HepG2 (cell line): ENCODE measurements around the gene SSPN. TPM values are rescaled to one million over a fixed set of nuclear protein-coding genes. Genes with fewer than 3 reads are reported as not detected.
A peak's percentile ranks its signal among the peaks of the same experiment; 100 is the strongest.

Experiments
- BORCS8-MEF2B ChIP-seq: sonication (generic); formaldehyde crosslinking; IDR thresholded peaks from 2 replicates; pipeline ENCODE4 v1.8.0; 2022; ENCODE audit warnings: mild to moderate bottlenecking, missing genetic modification reagents
- FOXK2 ChIP-seq: fragments of 450-650 bp; IDR thresholded peaks from 2 replicates; pipeline ENCODE4 v1.6.1; 2016
- HDAC2 ChIP-seq: sonication (generic); formaldehyde crosslinking; IDR thresholded peaks from 2 replicates; pipeline ENCODE4 v1.4.0; 2020; ENCODE audit warnings: missing genetic modification reagents
- HNF4A ChIP-seq: sonication (generic); formaldehyde crosslinking; IDR thresholded peaks from 2 replicates; pipeline ENCODE4 v1.4.0; 2020; ENCODE audit warnings: missing genetic modification reagents
- NR2F1 ChIP-seq, 2 experiments: fragments of 450-650 bp in 1 of 2; formaldehyde crosslinking in 1 of 2; IDR thresholded peaks; 2 replicates each; pipeline versions ENCODE4 v1.5.0 to v1.6.1; 2016 to 2020; ENCODE audit warnings: mild to moderate bottlenecking in 1 of 2, missing compliant biosample characterization in 1 of 2, missing genetic modification reagents in 1 of 2, moderate library complexity in 1 of 2
- NR2F6 ChIP-seq, 2 experiments: IDR thresholded peaks; 2 replicates each; pipeline ENCODE4 v1.6.1; 2016; ENCODE audit warnings: antibody characterized with exemption in 1 of 2, mild to moderate bottlenecking in 1 of 2
- SETDB1 ChIP-seq: sonication (generic); formaldehyde crosslinking; IDR thresholded peaks from 2 replicates; pipeline ENCODE4 v1.5.1; 2020; ENCODE audit warnings: missing genetic modification reagents, mild to moderate bottlenecking, borderline replicate concordance
- SMAD9 ChIP-seq: sonication (generic); formaldehyde crosslinking; IDR thresholded peaks from 2 replicates; pipeline ENCODE4 v1.5.1; 2020; ENCODE audit warnings: mild to moderate bottlenecking, missing genetic modification reagents
- SOX13 ChIP-seq, 3 experiments: fragments of 450-650 bp in 1 of 3; sonication (generic) in 1 of 3; formaldehyde crosslinking in 1 of 3; IDR thresholded peaks in 2 of 3; conservative IDR thresholded peaks in 1 of 3; 2 replicates each; pipeline versions ENCODE4 v1.5.0 to v1.6.1; 2016 to 2020; ENCODE audit warnings: antibody characterized with exemption in 1 of 3, mild to moderate bottlenecking in 1 of 3, missing compliant biosample characterization in 1 of 3, missing genetic modification reagents in 1 of 3, moderate library complexity in 1 of 3
- TCF12 ChIP-seq, 2 experiments: fragments of 450-650 bp in 1 of 2; sonication (generic) in 1 of 2; formaldehyde crosslinking in 1 of 2; IDR thresholded peaks; 2 replicates each; pipeline versions ENCODE4 v1.6.1 to v1.8.0; 2017 to 2022; ENCODE audit warnings: antibody characterized with exemption in 1 of 2, mild to moderate bottlenecking in 1 of 2, missing genetic modification reagents in 1 of 2, moderate library complexity in 1 of 2
- ZBTB1 ChIP-seq: sonication (generic); formaldehyde crosslinking; IDR thresholded peaks from 2 replicates; pipeline ENCODE4 v1.4.0; 2020; ENCODE audit warnings: missing genetic modification reagents, borderline replicate concordance
- ZBTB7B ChIP-seq: sonication (generic); formaldehyde crosslinking; IDR thresholded peaks from 2 replicates; pipeline ENCODE4 v1.4.0; 2020; ENCODE audit warnings: missing genetic modification reagents
- ZKSCAN8 ChIP-seq: IDR thresholded peaks from 2 replicates; pipeline ENCODE4 v1.6.1; 2016; ENCODE audit warnings: borderline replicate concordance, missing genetic modification reagents, missing compliant biosample characterization
- ZMYM4 ChIP-seq: sonication (generic); formaldehyde crosslinking; IDR thresholded peaks from 2 replicates; pipeline ENCODE4 v1.8.1; 2023; ENCODE audit warnings: mild to moderate bottlenecking, missing genetic modification reagents
- ZNF326 ChIP-seq: sonication (generic); formaldehyde crosslinking; IDR thresholded peaks from 2 replicates; pipeline ENCODE4 v1.4.0; 2020; ENCODE audit warnings: missing genetic modification reagents, borderline replicate concordance
- ZNF567 ChIP-seq: sonication (generic); formaldehyde crosslinking; IDR thresholded peaks from 2 replicates; pipeline ENCODE4 v1.8.1; 2023; ENCODE audit warnings: mild to moderate bottlenecking, missing genetic modification reagents, borderline replicate concordance
- ZNF780A ChIP-seq: sonication (generic); formaldehyde crosslinking; IDR thresholded peaks from 2 replicates; pipeline ENCODE4 v1.8.0; 2022; ENCODE audit warnings: mild to moderate bottlenecking, missing genetic modification reagents, moderate library complexity
- polyA plus RNA-seq, 8 experiments: library from polyadenylated mRNA; depleted of rRNA in 3 of 8; stranded (reverse) in 7 of 8; unstranded in 1 of 8; fragments of >200 nt; fragmentation: Illumina TruSeq in 4 of 8; extraction: Trizol in 4 of 8; gene quantifications; 2 replicates each; pipeline versions ENCODE4 v1.2.1 to v1.2.3, GENCODE V29; 2011 to 2016; ENCODE audit warnings: low read depth in 4 of 8, missing spikeins in 1 of 8, mixed read lengths in 1 of 8; ENCODE audit not compliant: insufficient read depth in 1 of 8
- total RNA-seq, 5 experiments: library from RNA; depleted of rRNA; stranded (reverse); fragments of >200 nt; fragmentation: Illumina TruSeq; extraction: Trizol; gene quantifications; 2 replicates each; pipeline ENCODE4 v1.2.3, GENCODE V29; 2016; ENCODE audit warnings: low read depth in 1 of 5
- TF ChIP-seq, protein P1 (sequence below): sonication (generic); formaldehyde crosslinking; IDR thresholded peaks from 2 replicates; pipeline ENCODE4 v1.4.0; 2020; ENCODE audit warnings: missing genetic modification reagents
- TF ChIP-seq, protein P2 (sequence below): IDR thresholded peaks from 2 replicates; pipeline ENCODE4 v1.6.1; 2018; ENCODE audit warnings: missing genetic modification reagents
- TF ChIP-seq, protein P3 (sequence below): sonication (generic); formaldehyde crosslinking; IDR thresholded peaks from 2 replicates; pipeline ENCODE4 v1.5.0; 2020; ENCODE audit warnings: missing genetic modification reagents

SSPN gene
- total and polyA plus RNA-seq, 2 of the 13 experiments (the other 11 are each of a cell fraction or from before 2014, with no cell fraction given) = not detected

DNA sequence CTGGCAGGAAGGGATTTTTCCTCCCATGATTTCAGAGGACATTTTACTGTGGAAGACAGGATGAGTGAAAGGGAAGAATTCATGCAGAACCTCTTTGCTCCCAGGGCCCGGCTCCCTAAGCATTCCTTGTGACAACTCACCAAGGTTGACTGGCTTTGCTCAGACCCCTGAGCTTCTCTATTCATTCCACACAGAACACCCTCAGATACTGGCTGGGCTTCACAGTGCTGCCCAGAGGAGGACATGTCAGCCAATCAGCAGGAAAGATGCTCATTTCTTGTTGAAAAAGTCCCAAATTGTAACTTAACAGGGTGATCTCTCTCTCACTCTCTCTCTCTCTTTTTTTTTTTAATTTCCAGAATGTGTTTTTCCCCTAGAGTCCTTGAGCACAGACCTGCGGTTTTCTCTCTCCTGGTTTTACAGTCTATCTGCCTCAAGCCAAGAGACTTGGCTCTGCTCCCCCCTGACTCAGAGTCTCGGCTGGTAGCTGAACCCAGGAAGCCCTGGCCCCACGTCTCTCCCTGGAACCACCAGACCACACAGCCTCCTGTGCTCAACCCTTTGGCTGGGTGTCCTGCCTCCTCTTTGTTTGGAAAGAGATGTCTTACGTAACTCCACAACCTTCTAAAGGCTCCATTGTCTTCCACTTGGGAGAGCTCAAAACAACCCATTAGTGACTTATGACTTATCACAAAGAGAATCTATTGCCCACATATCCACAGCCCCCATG, 43.9 kb downstream of the SSPN start (continued):
- TF ChIP-seq, protein P1, sequence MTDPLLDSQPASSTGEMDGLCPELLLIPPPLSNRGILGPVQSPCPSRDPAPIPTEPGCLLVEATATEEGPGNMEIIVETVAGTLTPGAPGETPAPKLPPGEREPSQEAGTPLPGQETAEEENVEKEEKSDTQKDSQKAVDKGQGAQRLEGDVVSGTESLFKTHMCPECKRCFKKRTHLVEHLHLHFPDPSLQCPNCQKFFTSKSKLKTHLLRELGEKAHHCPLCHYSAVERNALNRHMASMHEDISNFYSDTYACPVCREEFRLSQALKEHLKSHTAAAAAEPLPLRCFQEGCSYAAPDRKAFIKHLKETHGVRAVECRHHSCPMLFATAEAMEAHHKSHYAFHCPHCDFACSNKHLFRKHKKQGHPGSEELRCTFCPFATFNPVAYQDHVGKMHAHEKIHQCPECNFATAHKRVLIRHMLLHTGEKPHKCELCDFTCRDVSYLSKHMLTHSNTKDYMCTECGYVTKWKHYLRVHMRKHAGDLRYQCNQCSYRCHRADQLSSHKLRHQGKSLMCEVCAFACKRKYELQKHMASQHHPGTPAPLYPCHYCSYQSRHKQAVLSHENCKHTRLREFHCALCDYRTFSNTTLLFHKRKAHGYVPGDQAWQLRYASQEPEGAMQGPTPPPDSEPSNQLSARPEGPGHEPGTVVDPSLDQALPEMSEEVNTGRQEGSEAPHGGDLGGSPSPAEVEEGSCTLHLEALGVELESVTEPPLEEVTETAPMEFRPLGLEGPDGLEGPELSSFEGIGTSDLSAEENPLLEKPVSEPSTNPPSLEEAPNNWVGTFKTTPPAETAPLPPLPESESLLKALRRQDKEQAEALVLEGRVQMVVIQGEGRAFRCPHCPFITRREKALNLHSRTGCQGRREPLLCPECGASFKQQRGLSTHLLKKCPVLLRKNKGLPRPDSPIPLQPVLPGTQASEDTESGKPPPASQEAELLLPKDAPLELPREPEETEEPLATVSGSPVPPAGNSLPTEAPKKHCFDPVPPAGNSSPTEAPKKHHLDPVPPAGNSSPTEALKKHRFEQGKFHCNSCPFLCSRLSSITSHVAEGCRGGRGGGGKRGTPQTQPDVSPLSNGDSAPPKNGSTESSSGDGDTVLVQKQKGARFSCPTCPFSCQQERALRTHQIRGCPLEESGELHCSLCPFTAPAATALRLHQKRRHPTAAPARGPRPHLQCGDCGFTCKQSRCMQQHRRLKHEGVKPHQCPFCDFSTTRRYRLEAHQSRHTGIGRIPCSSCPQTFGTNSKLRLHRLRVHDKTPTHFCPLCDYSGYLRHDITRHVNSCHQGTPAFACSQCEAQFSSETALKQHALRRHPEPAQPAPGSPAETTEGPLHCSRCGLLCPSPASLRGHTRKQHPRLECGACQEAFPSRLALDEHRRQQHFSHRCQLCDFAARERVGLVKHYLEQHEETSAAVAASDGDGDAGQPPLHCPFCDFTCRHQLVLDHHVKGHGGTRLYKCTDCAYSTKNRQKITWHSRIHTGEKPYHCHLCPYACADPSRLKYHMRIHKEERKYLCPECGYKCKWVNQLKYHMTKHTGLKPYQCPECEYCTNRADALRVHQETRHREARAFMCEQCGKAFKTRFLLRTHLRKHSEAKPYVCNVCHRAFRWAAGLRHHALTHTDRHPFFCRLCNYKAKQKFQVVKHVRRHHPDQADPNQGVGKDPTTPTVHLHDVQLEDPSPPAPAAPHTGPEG = no peak
- TF ChIP-seq SOX13 (IDR thresholded peaks at IDR 0.05) (peak; percentile 59; the same call in 1 of the 2 replicates), SOX13 (CRISPR knock-in tag; conservative IDR thresholded peaks at IDR 0.05 in 1 of 2, IDR thresholded peaks at IDR 0.05 in 1 of 2) (peak in 1 of 2 experiments; percentile 95; a peak in 2 of 4 replicates), SMAD9 (CRISPR knock-in tag) (no peak), FOXK2 (no peak), ZNF567 (CRISPR knock-in tag) (no peak), NR2F6 (IDR thresholded peaks at IDR 0.05) (0 out of 2 replicates have a peak, but pooled peaks have one; percentile 29), NR2F6 (CRISPR knock-in tag; IDR thresholded peaks at IDR 0.05) (no peak), ZBTB1 (CRISPR knock-in tag) (no peak), ZNF326 (CRISPR knock-in tag) (no peak), ZBTB7B (CRISPR knock-in tag) (no peak), ZKSCAN8 (0 out of 2 replicates have a peak, but pooled peaks have one; percentile 16), TCF12 (IDR thresholded peaks at IDR 0.05) (no peak), TCF12 (CRISPR knock-in tag; IDR thresholded peaks at IDR 0.05) (no peak), NR2F1 (CRISPR knock-in tag; IDR thresholded peaks at IDR 0.05) (no peak), ZMYM4 (CRISPR knock-in tag) (0 out of 2 replicates have a peak, but pooled peaks have one; percentile 21), HNF4A (CRISPR knock-in tag) (no peak), SETDB1 (CRISPR knock-in tag) (no peak), HDAC2 (no peak; the same call in 1 of the 2 replicates), BORCS8-MEF2B (CRISPR knock-in tag) (no peak), ZNF780A (CRISPR knock-in tag) (no peak)
- TF ChIP-seq, protein P2, sequence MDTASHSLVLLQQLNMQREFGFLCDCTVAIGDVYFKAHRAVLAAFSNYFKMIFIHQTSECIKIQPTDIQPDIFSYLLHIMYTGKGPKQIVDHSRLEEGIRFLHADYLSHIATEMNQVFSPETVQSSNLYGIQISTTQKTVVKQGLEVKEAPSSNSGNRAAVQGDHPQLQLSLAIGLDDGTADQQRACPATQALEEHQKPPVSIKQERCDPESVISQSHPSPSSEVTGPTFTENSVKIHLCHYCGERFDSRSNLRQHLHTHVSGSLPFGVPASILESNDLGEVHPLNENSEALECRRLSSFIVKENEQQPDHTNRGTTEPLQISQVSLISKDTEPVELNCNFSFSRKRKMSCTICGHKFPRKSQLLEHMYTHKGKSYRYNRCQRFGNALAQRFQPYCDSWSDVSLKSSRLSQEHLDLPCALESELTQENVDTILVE (CRISPR knock-in tag) = 0 out of 2 replicates have a peak, but pooled peaks have one; percentile 28
- TF ChIP-seq, protein P3, sequence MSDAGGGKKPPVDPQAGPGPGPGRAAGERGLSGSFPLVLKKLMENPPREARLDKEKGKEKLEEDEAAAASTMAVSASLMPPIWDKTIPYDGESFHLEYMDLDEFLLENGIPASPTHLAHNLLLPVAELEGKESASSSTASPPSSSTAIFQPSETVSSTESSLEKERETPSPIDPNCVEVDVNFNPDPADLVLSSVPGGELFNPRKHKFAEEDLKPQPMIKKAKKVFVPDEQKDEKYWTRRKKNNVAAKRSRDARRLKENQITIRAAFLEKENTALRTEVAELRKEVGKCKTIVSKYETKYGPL (CRISPR knock-in tag) = peak; percentile 60; the same call in 1 of the 2 replicates
